Measurements from ENCODE around the gene CHRM3.

The CHRM3 gene

GRCh38 chr1:239417221-239417620, 30.9 kb downstream of the CHRM3 start:
- DNase-seq, result no peak

DNA sequence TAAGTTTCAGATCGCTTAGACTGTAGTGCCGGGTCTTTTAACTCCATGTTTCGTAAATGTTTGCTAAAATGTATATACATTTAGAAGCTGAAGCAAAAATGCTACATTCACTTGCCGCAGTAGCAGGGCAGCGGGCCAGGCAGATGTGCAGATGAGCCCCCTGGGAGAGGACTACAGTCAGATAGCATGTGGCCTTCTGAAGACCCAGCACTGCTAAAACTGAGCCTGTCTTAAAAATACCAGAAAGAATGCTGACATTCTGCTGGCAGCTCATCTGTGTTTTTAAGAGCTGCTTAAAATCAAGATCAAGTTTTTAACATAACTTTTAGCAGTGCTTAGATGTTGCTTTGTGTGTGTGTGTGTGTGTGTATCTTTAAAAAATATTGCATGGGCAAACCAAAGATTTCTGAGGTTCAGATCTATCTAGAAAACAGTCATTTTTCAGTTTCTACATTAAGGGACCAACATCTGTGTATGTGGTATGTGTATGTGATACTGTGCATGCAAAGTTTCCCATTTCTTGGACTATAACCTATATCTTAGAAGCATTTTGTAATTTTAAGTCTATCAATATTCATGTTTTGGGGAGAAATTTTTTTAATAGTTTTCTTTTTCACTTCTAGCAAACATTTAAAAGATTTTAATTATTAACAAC, 31.7 kb downstream of the CHRM3 start:
- no peak for DNase-seq

DNA sequence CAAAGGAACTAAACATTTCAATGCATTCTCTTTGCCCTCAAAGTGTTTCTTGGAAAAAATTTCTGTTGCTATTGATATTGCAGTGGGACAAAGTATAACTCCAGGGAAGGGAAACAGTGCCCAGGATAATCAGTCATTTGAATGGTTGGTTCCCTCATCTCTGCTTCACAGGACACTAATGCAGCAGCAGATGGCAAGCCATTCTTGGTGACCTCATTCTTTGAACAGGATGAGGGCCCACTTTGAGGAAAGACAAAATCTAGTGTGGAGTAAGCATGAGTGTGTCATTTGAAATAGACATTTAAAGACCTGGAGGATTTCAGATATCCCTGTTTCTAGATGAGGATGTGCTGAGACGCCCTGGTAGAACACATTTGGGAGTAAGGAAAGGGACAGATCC, 32.3 kb downstream of the CHRM3 start:
- DNase-seq, result no peak

GRCh38 chr1:239421811-239422210, 35.4 kb downstream of the CHRM3 start:
- DNase-seq, result no peak

- no peak for DNase-seq
Measured at GRCh38 chr1:239422818-239423217, 36.5 kb downstream of the CHRM3 start.

DNA sequence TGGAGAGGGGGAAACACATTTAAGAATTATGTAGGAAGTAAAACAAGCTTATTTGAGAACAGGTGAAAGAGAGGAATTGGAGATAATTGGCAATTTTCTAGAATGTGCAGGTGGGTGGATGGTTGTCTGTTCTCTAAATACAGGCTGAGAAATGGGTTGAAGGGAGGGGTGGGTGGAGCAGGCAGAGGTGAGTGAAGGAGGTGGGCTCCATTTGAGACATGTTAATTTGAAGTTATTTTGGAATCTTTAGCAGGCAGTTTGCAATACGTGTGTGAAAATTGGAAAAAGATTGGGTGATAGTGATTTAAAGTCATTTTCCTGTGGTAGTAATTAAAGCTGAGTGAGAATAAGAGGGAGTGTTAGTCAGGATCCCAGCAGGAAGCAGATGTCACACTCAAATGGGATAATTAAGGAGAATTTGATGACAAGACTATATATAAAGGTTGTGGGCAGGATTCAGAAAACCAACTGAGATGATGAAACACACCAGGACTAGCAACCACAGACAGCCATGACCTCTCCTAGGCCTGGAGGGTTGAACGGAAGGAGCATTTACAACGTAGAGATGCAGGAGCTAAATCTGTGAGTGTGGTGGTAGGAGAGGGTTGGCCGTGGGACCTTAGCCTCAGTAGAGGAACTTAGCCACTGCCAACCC, 40.6 kb downstream of the CHRM3 start:
- DNase-seq, result no peak

- DNase-seq, result no peak
Measured at GRCh38 chr1:239427712-239428111, 41.3 kb downstream of the CHRM3 start.

DNA sequence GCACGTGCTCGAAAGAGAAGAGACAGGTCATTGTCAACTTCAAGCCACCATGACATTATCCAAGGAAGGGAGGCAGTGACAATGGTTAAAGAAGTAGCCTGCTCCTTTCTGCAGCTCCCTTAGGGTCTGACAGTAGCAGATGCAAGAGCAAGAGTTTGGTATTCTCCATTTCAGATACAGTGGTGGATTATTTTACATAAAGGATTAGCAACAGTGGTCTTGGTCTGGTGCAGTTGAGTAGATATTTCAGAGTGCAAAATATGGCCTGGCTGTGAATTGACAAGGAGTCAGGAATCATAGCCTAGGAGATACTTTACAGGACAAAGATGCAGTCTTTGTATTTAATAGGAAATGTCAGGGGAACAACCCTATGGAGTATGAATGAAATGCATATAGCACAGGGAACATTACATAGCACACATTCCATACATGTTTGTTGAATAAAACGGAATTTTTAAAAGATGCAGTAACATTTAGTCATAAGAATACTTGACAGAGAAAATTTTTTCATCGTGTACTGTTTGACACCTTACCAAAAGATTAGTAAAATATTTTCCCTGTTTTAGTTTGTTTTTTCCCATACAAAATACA, 41.8 kb downstream of the CHRM3 start:
- no peak for DNase-seq

GRCh38 chr1:239429163-239429562, 42.8 kb downstream of the CHRM3 start:
- DNase-seq, result no peak

DNA sequence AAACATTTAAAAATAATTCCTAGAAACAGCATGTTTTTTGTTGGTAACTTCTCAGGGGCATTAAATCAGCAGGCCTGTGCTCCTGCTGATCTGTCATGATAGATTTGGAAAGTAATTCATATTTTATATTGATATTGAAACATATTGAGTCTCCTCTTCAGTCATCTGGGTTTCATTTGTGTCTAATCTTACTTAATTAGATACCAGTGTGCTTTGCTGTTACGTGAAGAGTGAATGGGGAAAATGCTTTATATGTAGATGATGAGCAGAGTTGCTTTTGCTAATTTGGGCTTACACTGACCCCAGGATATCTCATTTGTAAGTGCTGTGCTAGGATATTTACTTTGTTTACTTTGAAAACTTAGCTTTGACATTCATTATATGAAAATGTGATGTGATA, 45.9 kb downstream of the CHRM3 start:
- no peak for DNase-seq

- DNase-seq, result no peak
Measured at GRCh38 chr1:239434181-239434580, 47.8 kb downstream of the CHRM3 start.

All from SHP77 treated with DMSO at 0.1 percent for 48 hours (cell line).